HepG2 (cell line): ENCODE results near the gene FAAP20. TPM values are rescaled to one million over a fixed set of nuclear protein-coding genes. Genes with fewer than 3 reads are reported as not detected.

Experiments
- ARNT ChIP-seq: fragments of 450-650 bp; IDR thresholded peaks from 2 replicates; pipeline ENCODE4 v1.6.1; 2017
- E2F5 ChIP-seq: sonication (generic); formaldehyde crosslinking; conservative IDR thresholded peaks from 2 replicates; pipeline ENCODE4 v1.4.0; 2020; ENCODE audit warnings: missing genetic modification reagents
- HNRNPLL ChIP-seq: fragments of 200-400 bp; formaldehyde crosslinking; IDR thresholded peaks from 2 replicates; pipeline ENCODE4 v1.6.1; 2017; ENCODE audit warnings: mild to moderate bottlenecking, low read depth, low read length; ENCODE audit not compliant: poor library complexity, severe bottlenecking
- MED8 ChIP-seq: sonication (generic); formaldehyde crosslinking; IDR thresholded peaks from 2 replicates; pipeline ENCODE4 v1.8.1; 2023; ENCODE audit warnings: mild to moderate bottlenecking, missing genetic modification reagents; ENCODE audit not compliant: insufficient replicate concordance
- REPIN1 ChIP-seq: sonication (generic); formaldehyde crosslinking; IDR thresholded peaks from 2 replicates; pipeline ENCODE4 v1.8.0; 2022; ENCODE audit warnings: missing genetic modification reagents, low read depth, mild to moderate bottlenecking, borderline replicate concordance
- REST ChIP-seq, 2 experiments: IDR thresholded peaks; 2 replicates each; pipeline ENCODE4 v1.6.1; 2011 to 2012; ENCODE audit warnings: low read length in 2 of 2, borderline replicate concordance in 1 of 2, low read depth in 1 of 2, mild to moderate bottlenecking in 1 of 2, moderate library complexity in 1 of 2
- TAF15 ChIP-seq: fragments of 200-400 bp; formaldehyde crosslinking; IDR thresholded peaks from one replicate; pipeline ENCODE4 v1.6.1; 2018; ENCODE audit warnings: mild to moderate bottlenecking, low read depth, low read length; ENCODE audit not compliant: poor library complexity, severe bottlenecking
- THRA ChIP-seq: sonication (generic); formaldehyde crosslinking; IDR thresholded peaks from 2 replicates; pipeline ENCODE4 v1.4.0; 2020; ENCODE audit warnings: missing genetic modification reagents, borderline replicate concordance
- XRCC5 ChIP-seq: fragments of 200-400 bp; formaldehyde crosslinking; optimal IDR thresholded peaks from 2 replicates; pipeline ENCODE3; 2017; ENCODE audit warnings: mild to moderate bottlenecking, low read length
- ZBTB26 ChIP-seq: IDR thresholded peaks from 2 replicates; pipeline ENCODE4 v1.6.1; 2016; ENCODE audit warnings: missing compliant biosample characterization, missing genetic modification reagents, borderline replicate concordance
- ZC3H13 ChIP-seq: sonication (generic); formaldehyde crosslinking; IDR thresholded peaks from 2 replicates; pipeline ENCODE4 v1.8.1; 2023; ENCODE audit warnings: mild to moderate bottlenecking, missing genetic modification reagents, moderate library complexity
- ZNF136 ChIP-seq: sonication (generic); formaldehyde crosslinking; IDR thresholded peaks from 2 replicates; pipeline ENCODE4 v1.8.1; 2022; ENCODE audit warnings: low read depth, mild to moderate bottlenecking, moderate library complexity, missing genetic modification reagents
- ZNF224 ChIP-seq: sonication (generic); formaldehyde crosslinking; IDR thresholded peaks from 2 replicates; pipeline ENCODE4 v1.5.0; 2020; ENCODE audit warnings: mild to moderate bottlenecking, missing genetic modification reagents
- ZNF501 ChIP-seq: sonication (generic); formaldehyde crosslinking; IDR thresholded peaks from 2 replicates; pipeline ENCODE4 v1.5.1; 2020; ENCODE audit warnings: mild to moderate bottlenecking, moderate library complexity, missing genetic modification reagents
- ZNF552 ChIP-seq: sonication (generic); formaldehyde crosslinking; IDR thresholded peaks from 2 replicates; pipeline ENCODE4 v1.9.0; 2022; ENCODE audit warnings: missing genetic modification reagents, mild to moderate bottlenecking, borderline replicate concordance
- ZNF703 ChIP-seq: sonication (generic); formaldehyde crosslinking; IDR thresholded peaks from 2 replicates; pipeline ENCODE4 v1.5.1; 2020; ENCODE audit warnings: missing genetic modification reagents, mild to moderate bottlenecking, moderate library complexity, borderline replicate concordance
- polyA plus RNA-seq, 8 experiments: library from polyadenylated mRNA; depleted of rRNA in 3 of 8; stranded (reverse) in 7 of 8; unstranded in 1 of 8; fragments of >200 nt; fragmentation: Illumina TruSeq in 4 of 8; extraction: Trizol in 4 of 8; gene quantifications; 2 replicates each; pipeline versions ENCODE4 v1.2.1 to v1.2.3, GENCODE V29; 2011 to 2016; ENCODE audit warnings: low read depth in 4 of 8, missing spikeins in 1 of 8, mixed read lengths in 1 of 8; ENCODE audit not compliant: insufficient read depth in 1 of 8
- total RNA-seq, 5 experiments: library from RNA; depleted of rRNA; stranded (reverse); fragments of >200 nt; fragmentation: Illumina TruSeq; extraction: Trizol; gene quantifications; 2 replicates each; pipeline ENCODE4 v1.2.3, GENCODE V29; 2016; ENCODE audit warnings: low read depth in 1 of 5
- TF ChIP-seq, protein P1 (sequence below): sonication (generic); formaldehyde crosslinking; IDR thresholded peaks from 2 replicates; pipeline ENCODE4 v1.4.0; 2020; ENCODE audit warnings: missing genetic modification reagents

The FAAP20 gene
- total and polyA plus RNA-seq, 2 of the 13 experiments (the other 11 are each of a cell fraction or from before 2014, with no cell fraction given), result 9.6 to 10.8 TPM

GRCh38 chr1:2174348-2175054 is 20.1 kb downstream of the FAAP20 start (continued):
- 0 out of 2 replicates have a peak, but pooled peaks have one; percentile 22 for TF ChIP-seq THRA (CRISPR knock-in tag)
- peak; percentile 45 for TF ChIP-seq TAF15
- no peak for TF ChIP-seq ZNF552 (CRISPR knock-in tag)
- TF ChIP-seq ZBTB26, result no peak
- no peak for TF ChIP-seq ZNF136 (CRISPR knock-in tag)
- no peak for TF ChIP-seq REST (IDR thresholded peaks at IDR 0.05; ENCODE audit: borderline replicate concordance in 1 of 2, low read depth in 1 of 2, low read length in 2 of 2)
- no peak for TF ChIP-seq ZNF224 (CRISPR knock-in tag)
- no peak for TF ChIP-seq ZNF703
- TF ChIP-seq, protein P1, sequence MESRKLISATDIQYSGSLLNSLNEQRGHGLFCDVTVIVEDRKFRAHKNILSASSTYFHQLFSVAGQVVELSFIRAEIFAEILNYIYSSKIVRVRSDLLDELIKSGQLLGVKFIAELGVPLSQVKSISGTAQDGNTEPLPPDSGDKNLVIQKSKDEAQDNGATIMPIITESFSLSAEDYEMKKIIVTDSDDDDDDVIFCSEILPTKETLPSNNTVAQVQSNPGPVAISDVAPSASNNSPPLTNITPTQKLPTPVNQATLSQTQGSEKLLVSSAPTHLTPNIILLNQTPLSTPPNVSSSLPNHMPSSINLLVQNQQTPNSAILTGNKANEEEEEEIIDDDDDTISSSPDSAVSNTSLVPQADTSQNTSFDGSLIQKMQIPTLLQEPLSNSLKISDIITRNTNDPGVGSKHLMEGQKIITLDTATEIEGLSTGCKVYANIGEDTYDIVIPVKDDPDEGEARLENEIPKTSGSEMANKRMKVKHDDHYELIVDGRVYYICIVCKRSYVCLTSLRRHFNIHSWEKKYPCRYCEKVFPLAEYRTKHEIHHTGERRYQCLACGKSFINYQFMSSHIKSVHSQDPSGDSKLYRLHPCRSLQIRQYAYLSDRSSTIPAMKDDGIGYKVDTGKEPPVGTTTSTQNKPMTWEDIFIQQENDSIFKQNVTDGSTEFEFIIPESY (CRISPR knock-in tag), result peak; percentile 41; the same call in 1 of the 2 replicates
- peak; percentile 81 for TF ChIP-seq XRCC5
- no peak for TF ChIP-seq E2F5
- no peak for TF ChIP-seq ZC3H13 (CRISPR knock-in tag)
- TF ChIP-seq ZNF501 (CRISPR knock-in tag), result no peak
- TF ChIP-seq MED8 (CRISPR knock-in tag), result no peak
- TF ChIP-seq ARNT, result no peak
- TF ChIP-seq HNRNPLL, result peak; percentile 28
- TF ChIP-seq REPIN1 (CRISPR knock-in tag), result no peak
